Measurements from ENCODE around the gene DDTL. TPM values are rescaled to one million over a fixed set of nuclear protein-coding genes. Genes with fewer than 3 reads are reported as not detected.

DDTL gene
- total RNA-seq, 1 experiment from 2014 or later, result not detected

- no peak for DNase-seq
- POLR2A ChIA-PET (ENCODE audit: unreplicated experiment), result no interaction called here
- intact Hi-C loops (cut with micrococcal nuclease; ENCODE audit: unreplicated experiment), result no loop called here
These were observed 40.2 kb downstream of the DDTL start for GRCh38 chr22:24006914-24007214.

GRCh38 chr22:24007253-24008021 lies 40.7 kb downstream of the DDTL start:
- Histone ChIP-seq H3K4me1 (replicated peaks; ENCODE audit: insufficient read depth) (peaks cover 7% of the 10 kb centered on the region), H3K27me3 (ENCODE audit: insufficient read depth, low read depth) (no peaks in the 10 kb centered on the region), H3K9me2 (ENCODE audit: insufficient read depth) (no peaks in the 10 kb centered on the region), H3F3A (ENCODE audit: insufficient read depth, low read depth) (peaks cover 12% of the 10 kb centered on the region; the same call in 1 of the 2 replicates), H3K9me3 (ENCODE audit: insufficient read depth, low read depth) (no peaks in the 10 kb centered on the region), H3K27ac (no peak overlapping the region), H4K20me1 (ENCODE audit: insufficient read depth) (no peaks in the 10 kb centered on the region), H3K36me3 (ENCODE audit: low read depth) (no peaks in the 10 kb centered on the region), H2AFZ (no peak overlapping the region), H3K4me3 (no peak overlapping the region), H3K79me2 (ENCODE audit: low read depth) (peaks cover 11% of the 10 kb centered on the region), H3K4me2 (no peak overlapping the region)
- no peak for DNase-seq
- TF ChIP-seq CTCF (conservative IDR thresholded peaks at IDR 0.05) (no peak), EZH2 (IDR thresholded peaks at IDR 0.05; ENCODE audit: low read depth) (no peak)
- POLR2A ChIA-PET (ENCODE audit: unreplicated experiment), result no interaction called here
- BruUV-seq (replicated peaks), result no TSS peak
- CTCF ChIA-PET, result interaction anchor here (0.6 kb wide), 1 partner anchor 13 kb away, joined by 3 read pairs; no protein-coding TSS in a partner anchor
- intact Hi-C loops (cut with micrococcal nuclease; ENCODE audit: unreplicated experiment), result no loop called here

More at GRCh38 chr22:24006914-24007214, 40.2 kb downstream of the DDTL start:
- H2AFZ ChIP-seq, result no peak overlapping the region
- H3K27me3 ChIP-seq (ENCODE audit: insufficient read depth, low read depth), result no peaks in the 10 kb centered on the region
- TF ChIP-seq CTCF (conservative IDR thresholded peaks at IDR 0.05) (no peak), EZH2 (IDR thresholded peaks at IDR 0.05; ENCODE audit: low read depth) (no peak)
- no peak overlapping the region for H3K4me2 ChIP-seq
- H3K27ac ChIP-seq, result no peak overlapping the region
- H3K79me2 ChIP-seq (ENCODE audit: low read depth), result peaks cover 6% of the 10 kb centered on the region
- H3K9me3 ChIP-seq (ENCODE audit: insufficient read depth, low read depth), result no peaks in the 10 kb centered on the region
- CTCF ChIA-PET, result interaction anchor here (0.6 kb wide), 1 partner anchor 12 kb away, joined by 3 read pairs; no protein-coding TSS in a partner anchor
- no peaks in the 10 kb centered on the region for H3K36me3 ChIP-seq (ENCODE audit: low read depth)
- peaks cover 12% of the 10 kb centered on the region; the same call in 1 of the 2 replicates for H3F3A ChIP-seq (ENCODE audit: insufficient read depth, low read depth)
- H3K9me2 ChIP-seq (ENCODE audit: insufficient read depth), result no peaks in the 10 kb centered on the region
- peaks cover 1% of the 10 kb centered on the region; the same call in 1 of the 2 replicates for H3K4me1 ChIP-seq (replicated peaks; ENCODE audit: insufficient read depth)
- H3K4me3 ChIP-seq, result no peak overlapping the region
- BruUV-seq (replicated peaks), result no TSS peak
- H4K20me1 ChIP-seq (ENCODE audit: insufficient read depth), result no peaks in the 10 kb centered on the region

- peaks cover 7% of the 10 kb centered on the region; the same call in 1 of the 2 replicates for H3F3A ChIP-seq (ENCODE audit: insufficient read depth, low read depth)
- no peak for TF ChIP-seq CTCF (conservative IDR thresholded peaks at IDR 0.05)
- no peak for TF ChIP-seq EZH2 (IDR thresholded peaks at IDR 0.05; ENCODE audit: low read depth)
- no peak overlapping the region for H3K4me3 ChIP-seq
- intact Hi-C loops (cut with micrococcal nuclease; ENCODE audit: unreplicated experiment), result no loop called here
- H2AFZ ChIP-seq, result no peak overlapping the region
- no peaks in the 10 kb centered on the region for H3K9me3 ChIP-seq (ENCODE audit: insufficient read depth, low read depth)
- CTCF ChIA-PET, result no interaction called here
- no peaks in the 10 kb centered on the region for H3K36me3 ChIP-seq (ENCODE audit: low read depth)
- H4K20me1 ChIP-seq (ENCODE audit: insufficient read depth), result no peaks in the 10 kb centered on the region
- H3K27me3 ChIP-seq (ENCODE audit: insufficient read depth, low read depth), result no peaks in the 10 kb centered on the region
- no peak overlapping the region for H3K4me2 ChIP-seq
- peaks cover 12% of the 10 kb centered on the region for H3K4me1 ChIP-seq (replicated peaks; ENCODE audit: insufficient read depth)
- POLR2A ChIA-PET (ENCODE audit: unreplicated experiment), result interaction anchor here (0.6 kb wide), 1 partner anchor 19 kb away, joined by 3 read pairs; no protein-coding TSS in a partner anchor
- H3K27ac ChIP-seq, result no peak overlapping the region
- peaks cover 16% of the 10 kb centered on the region for H3K79me2 ChIP-seq (ENCODE audit: low read depth)
- DNase-seq, result no peak
- H3K9me2 ChIP-seq (ENCODE audit: insufficient read depth), result no peaks in the 10 kb centered on the region
- BruUV-seq (replicated peaks), result no TSS peak
These were observed 41.3 kb downstream of the DDTL start for GRCh38 chr22:24008022-24008283.

All from PC-9 (cell line).